ENCODE data around the gene TMEM187. TPM values are rescaled to one million over a fixed set of nuclear protein-coding genes. Genes with fewer than 3 reads are reported as not detected.

The TMEM187 gene
- total RNA-seq, 1 donor from 2014 or later = 18.3 TPM

- Mint-ChIP-seq H3K27ac (ENCODE audit: unreplicated experiment) (no peak overlapping the region), H3K27me3 (ENCODE audit: low read depth) (no peaks in the 10 kb centered on the region), H3K4me1 (ENCODE audit: low read depth) (peaks cover 11% of the 10 kb centered on the region), H3K36me3 (ENCODE audit: low read depth) (no peaks in the 10 kb centered on the region), H3K4me3 (ENCODE audit: unreplicated experiment) (no peak overlapping the region), H3K9me3 (ENCODE audit: low read depth) (no peaks in the 10 kb centered on the region)
- no peak for TF ChIP-seq CTCF (IDR thresholded peaks at IDR 0.05)
- no peak for DNase-seq (ENCODE audit: low spot score)
These were observed 27.5 kb downstream of the TMEM187 start for GRCh38 chrX:154000051-154000450.

- Mint-ChIP-seq H3K9me3 (ENCODE audit: low read depth) (no peaks in the 10 kb centered on the region), H3K27me3 (ENCODE audit: low read depth) (no peaks in the 10 kb centered on the region), H3K36me3 (ENCODE audit: low read depth) (no peaks in the 10 kb centered on the region), H3K4me3 (ENCODE audit: unreplicated experiment) (no peak overlapping the region), H3K27ac (ENCODE audit: unreplicated experiment) (peak overlapping the region; percentile 52), H3K4me1 (ENCODE audit: low read depth) (peaks cover 11% of the 10 kb centered on the region)
- TF ChIP-seq CTCF (IDR thresholded peaks at IDR 0.05) = no peak
- DNase-seq (ENCODE audit: low spot score) = no peak
These were observed 29.7 kb downstream of the TMEM187 start for GRCh38 chrX:154002215-154002719.

- DNase-seq (ENCODE audit: low spot score) = no peak
- peaks cover 4% of the 10 kb centered on the region for H3K36me3 Mint-ChIP-seq (ENCODE audit: low read depth)
- H3K27ac Mint-ChIP-seq (ENCODE audit: unreplicated experiment) = peak overlapping the region; percentile 57
- H3K4me1 Mint-ChIP-seq (ENCODE audit: low read depth) = peaks cover 11% of the 10 kb centered on the region
- H3K27me3 Mint-ChIP-seq (ENCODE audit: low read depth) = no peaks in the 10 kb centered on the region
- H3K9me3 Mint-ChIP-seq (ENCODE audit: low read depth) = no peaks in the 10 kb centered on the region
- no peak for TF ChIP-seq CTCF (IDR thresholded peaks at IDR 0.05)
- H3K4me3 Mint-ChIP-seq (ENCODE audit: unreplicated experiment) = no peak overlapping the region
These were observed 31.8 kb downstream of the TMEM187 start for GRCh38 chrX:154004315-154004714.

- TF ChIP-seq CTCF (IDR thresholded peaks at IDR 0.05) = no peak
- DNase-seq (ENCODE audit: low spot score) = no peak
- H3K36me3 Mint-ChIP-seq (ENCODE audit: low read depth) = peaks cover 8% of the 10 kb centered on the region
- no peak overlapping the region for H3K27ac Mint-ChIP-seq (ENCODE audit: unreplicated experiment)
- H3K4me1 Mint-ChIP-seq (ENCODE audit: low read depth) = peaks cover 6% of the 10 kb centered on the region
- no peaks in the 10 kb centered on the region for H3K27me3 Mint-ChIP-seq (ENCODE audit: low read depth)
- H3K4me3 Mint-ChIP-seq (ENCODE audit: unreplicated experiment) = no peak overlapping the region
- H3K9me3 Mint-ChIP-seq (ENCODE audit: low read depth) = no peaks in the 10 kb centered on the region
These were observed 34.4 kb downstream of the TMEM187 start for GRCh38 chrX:154006947-154007346.

- H3K36me3 Mint-ChIP-seq (ENCODE audit: low read depth) = peaks cover 8% of the 10 kb centered on the region
- no peak for DNase-seq (ENCODE audit: low spot score)
- no peaks in the 10 kb centered on the region for H3K27me3 Mint-ChIP-seq (ENCODE audit: low read depth)
- TF ChIP-seq CTCF (IDR thresholded peaks at IDR 0.05) = no peak
- no peak overlapping the region for H3K4me3 Mint-ChIP-seq (ENCODE audit: unreplicated experiment)
- peaks cover 2% of the 10 kb centered on the region for H3K4me1 Mint-ChIP-seq (ENCODE audit: low read depth)
- H3K9me3 Mint-ChIP-seq (ENCODE audit: low read depth) = no peaks in the 10 kb centered on the region
- no peak overlapping the region for H3K27ac Mint-ChIP-seq (ENCODE audit: unreplicated experiment)
These were observed 36.0 kb downstream of the TMEM187 start for GRCh38 chrX:154008521-154008920.

Measured in chondrocyte (in vitro differentiated cells).